GM19452 (cell line): ENCODE measurements around the gene CLCNKB.
"Not testable (repeated sequence)": the region's sequence is repeated elsewhere in the genome, so short reads cannot be mapped to it uniquely, and the experiment has no call there.

Experiments
- ATAC-seq: cut with Tn5 transposase; IDR thresholded peaks from one replicate; pipeline ENCODE4 v1.9.1; 2021; ENCODE audit not compliant: unreplicated experiment

CLCNKB gene

DNA sequence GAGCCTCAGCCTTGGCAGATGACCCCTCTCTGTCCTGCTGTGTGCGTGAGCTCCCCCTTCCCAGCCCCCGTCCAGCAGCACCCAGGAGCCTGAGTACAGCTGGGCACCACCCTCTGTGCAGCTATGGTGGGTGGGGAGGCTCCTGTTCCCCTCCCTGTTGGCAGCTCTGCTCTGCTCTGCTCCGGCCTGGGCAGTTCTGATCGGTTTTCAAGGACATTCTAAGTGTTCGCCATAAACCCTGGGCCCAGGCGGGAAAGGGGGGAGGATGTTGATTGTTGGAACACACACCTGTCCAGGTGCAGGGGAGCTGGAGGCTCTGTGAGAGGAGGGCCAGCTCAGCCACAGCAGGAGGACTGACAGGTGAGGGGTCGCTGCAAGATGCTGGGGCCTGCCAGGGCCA is at the start of gene CLCNKB:
Gene CLCNKB (plus strand): TSS at position 262 of the 400 bp plus-strand sequence. CDS start 711 bp downstream, outside the sequence.
- ATAC-seq, result no peak

- no peak for ATAC-seq
Measured at GRCh38 chr1:15994081-15994480, 49.5 kb upstream of the CLCNKB start.

GRCh38 chr1:15994590-15995351 is 48.8 kb upstream of the CLCNKB start:
- ATAC-seq, result no peak

DNA sequence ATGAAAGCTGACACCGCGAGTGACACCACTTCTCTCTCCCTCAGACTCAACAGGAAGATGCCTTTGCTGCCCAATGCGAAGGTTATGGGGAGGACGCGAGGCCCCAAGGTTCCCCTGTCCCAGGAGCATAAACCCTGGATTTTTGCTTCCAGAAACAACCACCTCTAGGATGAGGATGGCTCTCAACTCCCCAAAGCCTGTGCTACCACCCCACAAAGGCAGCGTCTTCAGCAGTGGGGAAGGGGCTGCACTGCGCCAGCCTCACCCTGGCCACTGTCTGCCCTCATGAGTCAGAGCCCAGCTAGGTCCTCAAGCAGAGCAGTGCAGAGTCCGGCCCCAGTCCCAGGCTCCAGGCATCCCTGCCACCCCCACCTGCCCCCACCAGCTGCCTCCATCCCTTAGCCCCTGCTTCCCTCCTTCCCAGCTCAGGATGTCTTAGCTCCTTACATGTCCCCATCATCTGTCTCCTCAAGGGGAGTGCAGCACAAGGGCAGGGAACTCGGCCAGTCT is 46.5 kb upstream of the CLCNKB start:
- ATAC-seq, result no peak

DNA sequence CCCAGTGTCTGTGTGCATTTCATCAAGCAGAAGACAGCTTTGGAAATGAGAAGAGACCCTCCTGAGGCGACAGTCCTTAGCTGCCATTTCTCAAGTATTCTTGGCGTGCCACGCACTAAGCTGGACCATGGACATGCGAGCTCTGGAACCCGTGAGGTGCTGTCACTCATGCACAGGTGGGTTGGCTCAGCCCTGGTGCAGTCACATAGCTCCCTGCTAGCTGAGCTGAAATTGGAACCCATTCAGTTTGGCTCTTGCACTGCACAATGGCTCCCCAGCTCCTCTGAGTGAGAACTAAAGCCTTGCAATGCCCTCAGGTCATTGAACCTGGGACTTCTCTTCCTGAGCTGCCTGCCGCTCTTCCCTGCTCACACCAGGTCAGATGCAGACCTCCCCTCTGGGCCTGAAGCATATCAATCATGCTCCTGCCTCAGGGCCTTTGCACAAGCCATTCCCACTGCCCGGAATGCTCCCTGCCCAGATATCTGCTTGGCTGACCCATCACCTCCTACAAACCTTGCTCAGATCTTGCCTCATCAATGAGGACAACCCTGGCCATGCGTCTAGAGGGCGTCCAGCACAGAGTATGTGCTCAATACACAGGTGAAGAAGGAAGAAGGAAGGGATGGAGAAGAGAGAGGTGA is 45.8 kb upstream of the CLCNKB start:
- no peak for ATAC-seq

GRCh38 chr1:15998929-15999328 is 44.7 kb upstream of the CLCNKB start:
- no peak for ATAC-seq

- not testable (repeated sequence) for ATAC-seq
Measured at GRCh38 chr1:16001274-16001673, 42.3 kb upstream of the CLCNKB start.

GRCh38 chr1:16005597-16005996 is 38.0 kb upstream of the CLCNKB start:
- no peak for ATAC-seq

DNA sequence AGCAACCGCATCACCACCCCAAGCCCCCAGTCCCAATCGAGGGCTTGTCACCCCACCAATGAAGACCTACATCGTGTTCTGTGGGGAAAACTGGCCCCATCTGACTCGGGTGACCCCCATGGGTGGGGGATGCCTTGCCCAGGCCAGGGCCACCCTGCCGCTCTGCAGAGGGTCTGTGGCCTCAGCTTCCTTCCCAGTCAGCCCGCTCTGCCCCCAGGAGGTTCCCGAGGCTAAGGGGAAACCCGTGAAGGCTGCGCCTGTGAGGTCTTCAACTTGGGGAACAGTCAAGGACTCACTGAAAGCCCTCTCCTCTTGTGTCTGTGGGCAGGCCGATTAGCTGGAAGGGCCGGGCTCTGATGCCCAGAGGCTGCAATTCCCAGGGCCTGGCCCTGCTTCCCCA is 37.6 kb upstream of the CLCNKB start:
- no peak for ATAC-seq

DNA sequence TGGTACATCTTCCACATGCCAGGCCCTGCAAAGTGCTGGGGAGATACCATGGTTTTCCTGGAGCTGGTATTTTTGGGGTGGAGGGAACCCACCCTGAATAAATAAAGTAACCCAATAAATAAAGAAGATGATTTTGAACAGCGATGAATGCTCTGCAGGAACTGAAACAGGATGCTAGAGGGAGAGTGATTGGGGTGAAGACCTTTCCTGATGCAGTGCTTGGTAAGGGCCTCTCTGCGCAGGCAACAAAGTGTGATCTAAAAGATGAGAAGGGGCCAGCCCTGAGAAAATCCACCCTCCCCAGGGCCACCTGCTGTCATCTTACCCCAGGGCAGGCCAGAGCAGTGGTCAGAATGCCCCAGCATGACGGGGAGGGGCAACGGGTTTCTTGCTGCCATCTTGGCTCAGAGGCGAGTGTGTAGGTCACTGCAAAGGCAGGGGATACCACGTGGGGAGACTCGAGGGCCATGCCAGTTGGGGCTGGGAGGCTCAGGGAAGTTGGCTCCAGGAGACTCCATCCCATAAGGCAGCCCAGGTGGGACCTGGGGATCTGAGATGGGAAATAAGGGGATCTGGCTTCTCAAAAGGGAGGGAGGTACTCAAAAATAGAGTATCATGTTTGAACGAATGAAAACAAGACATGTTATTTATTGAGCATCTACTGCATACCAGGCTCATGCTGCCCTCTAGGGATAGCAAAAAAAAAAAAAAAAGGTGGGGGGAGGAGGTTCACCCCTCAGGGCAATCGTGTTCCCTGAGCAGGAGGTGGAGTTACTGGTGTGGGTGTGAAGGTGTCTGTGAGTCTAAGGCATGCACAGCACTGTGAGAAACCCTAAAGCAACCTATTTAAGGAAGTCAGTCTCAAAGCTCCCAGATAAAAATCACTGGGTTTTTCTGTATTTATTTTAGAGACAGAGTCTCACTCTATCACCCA is 36.8 kb upstream of the CLCNKB start:
- no peak for ATAC-seq

GRCh38 chr1:16007671-16008341 is 35.8 kb upstream of the CLCNKB start:
- ATAC-seq, result no peak

GRCh38 chr1:16009030-16009460 is 34.5 kb upstream of the CLCNKB start:
- no peak for ATAC-seq

- no peak for ATAC-seq
Measured at GRCh38 chr1:16009678-16010077, 33.9 kb upstream of the CLCNKB start.

DNA sequence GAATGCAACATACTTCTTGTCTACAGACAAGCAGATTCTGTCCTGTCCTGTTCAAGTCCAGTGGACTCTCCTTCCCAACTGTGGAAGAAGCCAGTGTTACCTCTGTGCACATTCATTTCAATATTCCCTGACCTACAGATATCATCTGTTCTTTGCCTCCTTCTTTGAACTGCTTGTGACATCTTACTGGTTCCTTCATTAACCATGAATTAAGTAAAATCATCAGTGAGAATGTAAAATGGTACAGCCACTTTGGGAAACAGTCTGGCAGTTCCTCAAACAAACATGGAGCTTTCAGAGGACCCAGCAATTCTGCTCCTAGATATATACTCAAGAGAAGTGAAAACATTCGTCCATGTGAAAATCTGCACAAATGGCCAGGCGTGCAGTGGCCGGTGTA is 32.7 kb upstream of the CLCNKB start:
- no peak for ATAC-seq

DNA sequence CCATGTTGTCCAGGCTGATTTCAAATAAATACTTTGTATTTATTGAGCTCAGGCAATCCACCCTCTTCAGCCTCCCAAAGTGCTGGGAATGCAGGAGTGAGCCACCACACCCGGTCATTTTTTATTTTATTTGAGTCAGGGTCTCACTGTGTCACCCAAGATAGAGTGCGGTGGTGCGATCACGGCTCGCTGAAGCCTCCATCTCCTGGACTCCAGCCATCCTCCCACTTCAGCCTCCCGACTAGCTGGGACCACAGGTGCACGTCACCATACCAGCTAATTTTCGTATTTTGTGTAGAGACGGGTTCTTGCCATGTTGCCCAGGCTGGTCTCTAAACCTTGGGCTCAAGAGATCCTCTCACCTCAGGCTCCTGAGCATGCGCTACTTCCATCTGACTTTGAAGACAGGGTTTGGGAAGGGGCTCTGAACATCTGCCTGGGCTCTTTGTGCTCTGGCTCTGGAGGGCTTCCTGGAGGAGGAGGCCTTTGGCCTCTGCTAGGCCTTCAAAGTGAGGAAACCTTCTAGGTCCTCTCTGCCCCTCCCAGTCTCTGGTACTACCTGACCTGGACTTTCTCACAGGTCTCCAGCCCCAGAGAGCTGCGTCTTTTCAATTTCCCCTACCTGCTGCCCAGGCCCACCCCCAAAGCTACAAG is 31.5 kb upstream of the CLCNKB start:
- no peak for ATAC-seq

DNA sequence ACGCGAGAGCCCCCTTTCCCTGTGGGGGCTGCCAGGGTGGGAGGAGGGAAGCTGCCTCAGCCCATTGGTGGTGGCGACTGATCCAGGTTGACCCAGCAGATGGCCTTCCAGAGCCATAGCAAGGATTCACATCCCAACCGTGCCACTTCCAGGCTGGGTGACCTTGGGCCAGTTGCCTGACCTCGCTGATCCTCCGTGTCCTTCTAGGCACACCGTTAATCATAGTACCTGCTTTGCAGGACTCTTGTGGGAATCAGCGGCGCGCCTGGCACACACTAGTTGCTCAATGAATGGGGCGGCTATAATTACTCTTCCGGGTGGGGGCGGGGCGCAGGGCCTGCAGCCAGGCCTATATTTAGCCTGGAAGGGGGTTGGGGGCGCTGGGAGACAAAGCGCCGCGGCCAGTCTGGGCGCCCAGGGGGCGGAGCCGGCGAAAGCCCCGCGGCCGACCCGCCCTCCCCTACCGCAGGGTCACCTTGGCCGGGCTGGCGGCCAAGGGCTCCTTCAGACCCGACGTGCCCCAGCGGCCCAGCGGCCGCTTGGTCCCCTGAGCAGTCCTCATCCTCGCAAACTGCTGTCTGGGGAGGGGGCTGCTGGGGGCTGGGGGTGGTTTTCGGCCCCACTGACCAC is 30.9 kb upstream of the CLCNKB start:
- no peak for ATAC-seq

GRCh38 chr1:16013220-16013907 is 30.2 kb upstream of the CLCNKB start:
- ATAC-seq, result no peak

- ATAC-seq, result no peak
Measured at GRCh38 chr1:16013908-16014258, 29.7 kb upstream of the CLCNKB start.
